Activated naive CD8-positive, alpha-beta T cell treated with anti-CD3 and anti-CD28 coated beads, Interleukin-2, amount 50 U/mL, for 24 hours (primary cell): ENCODE measurements around the gene MPO.

Source experiments
- ATAC-seq: fragments of 150-1000 bp; cut with Tn5 transposase; one replicate; pipeline ENCODE4 v1.10.0; 2021
- DNase-seq: peaks from one replicate; pipeline ENCODE4 v3.0.0; 2021
- H3K27ac Mint-ChIP-seq: one replicate; pipeline ENCODE4 v1.8.0; 2021; ENCODE audit warnings: mild to moderate bottlenecking, mixed read lengths
- H3K27me3 Mint-ChIP-seq: one replicate; pipeline ENCODE4 v1.8.0; 2021; ENCODE audit warnings: mixed read lengths
- H3K36me3 Mint-ChIP-seq: one replicate; pipeline ENCODE4 v1.8.0; 2021; ENCODE audit warnings: low read depth, mixed read lengths
- H3K4me1 Mint-ChIP-seq: one replicate; pipeline ENCODE4 v1.8.0; 2021; ENCODE audit warnings: mixed read lengths
- H3K4me3 Mint-ChIP-seq: one replicate; pipeline ENCODE4 v1.8.0; 2021; ENCODE audit warnings: mild to moderate bottlenecking, moderate library complexity, mixed read lengths
- H3K9me3 Mint-ChIP-seq: one replicate; pipeline ENCODE4 v1.8.0; 2021; ENCODE audit warnings: mixed read lengths

MPO gene

DNA sequence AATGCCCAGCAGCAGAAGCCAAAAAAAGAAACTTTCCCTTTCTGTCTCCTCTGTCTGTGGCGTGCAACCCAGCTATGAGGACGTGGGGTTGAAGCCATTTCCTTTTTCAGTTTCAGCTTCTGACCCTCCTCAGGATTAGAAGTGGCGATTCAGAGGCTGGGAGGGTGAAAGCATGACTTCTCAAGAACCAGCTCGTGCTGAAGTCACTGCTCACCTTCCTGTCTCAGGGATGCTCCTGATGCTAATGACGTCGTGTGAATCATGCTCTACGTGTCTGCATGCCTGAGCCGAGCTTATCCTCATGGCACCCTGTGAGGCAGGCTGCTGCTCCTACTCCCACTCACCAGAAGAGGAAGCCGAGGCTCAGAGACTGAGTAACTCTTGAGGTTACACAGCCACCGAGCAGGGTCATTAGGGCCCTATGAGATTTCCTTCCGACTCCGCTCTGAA, 48.0 kb downstream of the MPO start:
- H3K27ac Mint-ChIP-seq: peak overlapping the region; percentile 47
- peaks cover 16% of the 10 kb centered on the region for H3K4me1 Mint-ChIP-seq
- no peaks in the 10 kb centered on the region for H3K9me3 Mint-ChIP-seq
- ATAC-seq (peak; percentile 87), DNase-seq (peak; percentile 36)
- no peaks in the 10 kb centered on the region for H3K36me3 Mint-ChIP-seq
- peaks cover 37% of the 10 kb centered on the region for H3K27me3 Mint-ChIP-seq
- no peak overlapping the region for H3K4me3 Mint-ChIP-seq

GRCh38 chr17:58231641-58232040, 49.1 kb downstream of the MPO start:
- H3K27ac Mint-ChIP-seq: no peak overlapping the region
- H3K36me3 Mint-ChIP-seq: no peaks in the 10 kb centered on the region
- peaks cover 16% of the 10 kb centered on the region for H3K4me1 Mint-ChIP-seq
- no peak overlapping the region for H3K4me3 Mint-ChIP-seq
- H3K27me3 Mint-ChIP-seq: peaks cover 33% of the 10 kb centered on the region
- DNase-seq: no peak
- no peaks in the 10 kb centered on the region for H3K9me3 Mint-ChIP-seq
- ATAC-seq: no peak

DNA sequence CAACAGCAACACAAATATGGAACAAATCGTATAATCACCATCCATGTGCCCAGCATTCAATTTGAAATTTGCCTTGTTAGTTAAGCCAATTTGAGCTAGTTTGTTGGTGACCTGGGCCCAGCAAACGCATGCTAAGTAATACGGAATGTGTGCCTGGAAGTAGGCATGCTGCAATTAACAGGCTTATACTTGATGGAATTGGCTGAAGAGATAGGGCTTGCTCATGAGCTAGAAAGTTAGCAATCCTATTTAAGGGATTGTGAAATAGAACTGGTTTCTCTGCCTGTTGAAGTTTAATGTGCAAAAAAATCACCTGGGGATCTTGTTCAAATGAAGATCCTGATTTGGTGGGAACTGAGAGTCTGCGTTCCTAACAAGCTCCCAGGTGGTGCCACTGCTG, 50.9 kb downstream of the MPO start:
- no peaks in the 10 kb centered on the region for H3K9me3 Mint-ChIP-seq
- no peaks in the 10 kb centered on the region for H3K36me3 Mint-ChIP-seq
- H3K27ac Mint-ChIP-seq: no peak overlapping the region
- ATAC-seq (no peak), DNase-seq (no peak)
- no peak overlapping the region for H3K4me3 Mint-ChIP-seq
- peaks cover 16% of the 10 kb centered on the region for H3K4me1 Mint-ChIP-seq
- peaks cover 25% of the 10 kb centered on the region for H3K27me3 Mint-ChIP-seq

GRCh38 chr17:58229384-58229783, 51.4 kb downstream of the MPO start:
- no peak for DNase-seq
- no peak overlapping the region for H3K4me3 Mint-ChIP-seq
- peaks cover 19% of the 10 kb centered on the region for H3K4me1 Mint-ChIP-seq

GRCh38 chr17:58228679-58229078, 52.1 kb downstream of the MPO start:
- no peaks in the 10 kb centered on the region for H3K9me3 Mint-ChIP-seq
- no peaks in the 10 kb centered on the region for H3K36me3 Mint-ChIP-seq
- H3K27me3 Mint-ChIP-seq: peaks cover 19% of the 10 kb centered on the region
- H3K4me1 Mint-ChIP-seq: peaks cover 23% of the 10 kb centered on the region
- no peak for DNase-seq
- H3K4me3 Mint-ChIP-seq: no peak overlapping the region
- H3K27ac Mint-ChIP-seq: no peak overlapping the region
- no peak for ATAC-seq

More at GRCh38 chr17:58229384-58229783, 51.4 kb downstream of the MPO start:
- no peak for ATAC-seq
- H3K27ac Mint-ChIP-seq: no peak overlapping the region
- H3K36me3 Mint-ChIP-seq: no peaks in the 10 kb centered on the region
- peaks cover 24% of the 10 kb centered on the region for H3K27me3 Mint-ChIP-seq
- H3K9me3 Mint-ChIP-seq: no peaks in the 10 kb centered on the region

GRCh38 chr17:58227733-58228132, 53.0 kb downstream of the MPO start:
- no peaks in the 10 kb centered on the region for H3K36me3 Mint-ChIP-seq
- no peak for ATAC-seq
- peaks cover 18% of the 10 kb centered on the region for H3K4me1 Mint-ChIP-seq
- H3K27me3 Mint-ChIP-seq: peaks cover 16% of the 10 kb centered on the region
- H3K4me3 Mint-ChIP-seq: no peak overlapping the region
- DNase-seq: no peak
- H3K27ac Mint-ChIP-seq: no peak overlapping the region
- no peaks in the 10 kb centered on the region for H3K9me3 Mint-ChIP-seq

DNA sequence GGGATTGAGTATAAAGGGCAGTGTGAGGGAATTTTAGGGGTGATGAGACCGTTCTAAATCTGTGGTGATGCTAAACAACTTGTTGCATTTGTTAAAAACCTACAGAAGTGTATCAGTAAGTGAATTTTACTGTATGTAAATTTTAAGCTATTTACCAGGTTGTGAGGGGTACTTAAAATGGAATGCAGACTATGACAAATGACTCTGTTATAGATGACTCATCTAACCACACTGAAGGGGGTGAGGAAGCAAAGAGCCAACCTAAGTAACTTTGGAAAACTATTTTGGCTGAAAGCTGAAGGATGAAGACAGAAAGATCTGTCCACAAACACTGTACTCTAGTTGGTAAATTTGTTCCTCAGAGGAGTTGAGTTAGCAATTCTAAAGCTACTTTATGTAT, 56.4 kb downstream of the MPO start:
- Mint-ChIP-seq H3K27ac (no peak overlapping the region), H3K27me3 (peaks cover 12% of the 10 kb centered on the region), H3K36me3 (no peaks in the 10 kb centered on the region), H3K4me1 (peaks cover 19% of the 10 kb centered on the region), H3K4me3 (no peak overlapping the region), H3K9me3 (no peaks in the 10 kb centered on the region)
- no peak for DNase-seq
- ATAC-seq: peak; percentile 69
